Activated CD4-positive, alpha-beta memory T cell treated with anti-CD3 and anti-CD28 coated beads, Interleukin-2, amount 10 ng/mL, durations not matched to agents 7 days and 5 days (primary cell): ENCODE measurements around the gene OR2T27. TPM values are rescaled to one million over a fixed set of nuclear protein-coding genes. Genes with fewer than 3 reads are reported as not detected.
"Not testable (repeated sequence)": the region's sequence is repeated elsewhere in the genome, so short reads cannot be mapped to it uniquely, and the experiment has no call there.

ENCODE experiments used
- CTCF ChIA-PET: fragments of 350-600 bp; sonication (Branson Sonifier 250); formaldehyde crosslinking; loops from one replicate; lab custom pipeline; 2021; ENCODE audit warnings: antibody characterized with exemption, inconsistent platforms; lab: Charles Lee
- POLR2A ChIA-PET: fragments of 350-600 bp; sonication (Branson Sonifier 250); formaldehyde crosslinking; loops from one replicate; lab custom pipeline; 2021; ENCODE audit warnings: antibody characterized with exemption; lab: Charles Lee
- DNase-seq: peaks from one replicate; pipeline ENCODE4 v3.0.0-alpha.2; 2020
- H3K27ac Mint-ChIP-seq: one replicate; pipeline ENCODE4 v1.8.0; 2021; ENCODE audit warnings: mild to moderate bottlenecking, mixed read lengths
- H3K27me3 Mint-ChIP-seq: one replicate; pipeline ENCODE4 v1.8.0; 2021; ENCODE audit warnings: mixed read lengths
- H3K36me3 Mint-ChIP-seq: one replicate; pipeline ENCODE4 v1.8.0; 2021; ENCODE audit warnings: low read depth, mixed read lengths
- H3K4me1 Mint-ChIP-seq: one replicate; pipeline ENCODE4 v1.8.0; 2021; ENCODE audit warnings: mixed read lengths
- H3K4me3 Mint-ChIP-seq: one replicate; pipeline ENCODE4 v1.8.0; 2021; ENCODE audit warnings: mild to moderate bottlenecking, mixed read lengths
- H3K9me3 Mint-ChIP-seq: one replicate; pipeline ENCODE4 v1.8.0; 2021; ENCODE audit warnings: mixed read lengths
- total RNA-seq, 2 experiments: library from RNA; stranded (reverse); gene quantifications; one replicate each; pipeline ENCODE4 v1.2.3, GENCODE V29; 2021

Gene OR2T27
- total RNA-seq = not detected

- POLR2A ChIA-PET, DNase-seq, H3K4me1 Mint-ChIP-seq, H3K4me3 Mint-ChIP-seq, H3K27me3 Mint-ChIP-seq, H3K27ac Mint-ChIP-seq, H3K36me3 Mint-ChIP-seq, CTCF ChIA-PET, H3K9me3 Mint-ChIP-seq: not testable (repeated sequence)
Measured at GRCh38 chr1:248655354-248655753, at the start of gene OR2T27. OR2T27 (minus strand) TSS chr1:248655528; CDS start chr1:248650884, 4,644 bp downstream.

- no peaks in the 10 kb centered on the region for H3K36me3 Mint-ChIP-seq
- H3K9me3 Mint-ChIP-seq = no peaks in the 10 kb centered on the region
- CTCF ChIA-PET = interaction anchor here (2.1 kb wide), 1 partner anchor 102 kb away, joined by 4 read pairs; no protein-coding TSS in a partner anchor
- no peak overlapping the region for H3K4me3 Mint-ChIP-seq
- POLR2A ChIA-PET = no interaction called here
- no peak overlapping the region for H3K27ac Mint-ChIP-seq
- H3K27me3 Mint-ChIP-seq = peaks cover 7% of the 10 kb centered on the region
- H3K4me1 Mint-ChIP-seq = no peaks in the 10 kb centered on the region
- DNase-seq = no peak
Measured at GRCh38 chr1:248704606-248705005, 49.3 kb upstream of the OR2T27 start.

GRCh38 chr1:248703674-248704073, 48.3 kb upstream of the OR2T27 start:
- Mint-ChIP-seq H3K27ac (no peak overlapping the region), H3K9me3 (no peaks in the 10 kb centered on the region), H3K4me1 (no peaks in the 10 kb centered on the region), H3K4me3 (no peak overlapping the region), H3K36me3 (no peaks in the 10 kb centered on the region), H3K27me3 (peaks cover 7% of the 10 kb centered on the region)
- ChIA-PET CTCF (no interaction called here), POLR2A (no interaction called here)
- DNase-seq = no peak

GRCh38 chr1:248702714-248703113, 47.4 kb upstream of the OR2T27 start, which contains the start of gene OR14I1:
OR14I1 (minus strand) TSS chr1:248702766.
- Mint-ChIP-seq H3K4me1 (no peaks in the 10 kb centered on the region), H3K27ac (no peak within 1 kb of the TSS), H3K9me3 (no peaks in the 10 kb centered on the region), H3K36me3 (no peaks in the 10 kb centered on the region), H3K27me3 (peaks cover 2% of the 10 kb centered on the region), H3K4me3 (no peak within 1 kb of the TSS)
- CTCF ChIA-PET = no interaction called here
- DNase-seq = no peak
- POLR2A ChIA-PET = no interaction called here

- Mint-ChIP-seq H3K9me3 (no peaks in the 10 kb centered on the region), H3K4me1 (no peaks in the 10 kb centered on the region), H3K27ac (no peak overlapping the region), H3K4me3 (no peak overlapping the region), H3K36me3 (no peaks in the 10 kb centered on the region), H3K27me3 (peaks cover 6% of the 10 kb centered on the region)
- CTCF ChIA-PET = no interaction called here
- POLR2A ChIA-PET = no interaction called here
- no peak for DNase-seq
Measured at GRCh38 chr1:248699099-248699498, 43.8 kb upstream of the OR2T27 start.

GRCh38 chr1:248697907-248698306, 42.6 kb upstream of the OR2T27 start:
- ChIA-PET POLR2A (no interaction called here), CTCF (no interaction called here)
- Mint-ChIP-seq H3K9me3 (no peaks in the 10 kb centered on the region), H3K27me3 (peaks cover 6% of the 10 kb centered on the region), H3K36me3 (no peaks in the 10 kb centered on the region), H3K27ac (no peak overlapping the region), H3K4me3 (no peak overlapping the region), H3K4me1 (no peaks in the 10 kb centered on the region)
- DNase-seq = no peak

- Mint-ChIP-seq H3K4me1 (no peaks in the 10 kb centered on the region), H3K4me3 (no peak overlapping the region), H3K27me3 (peaks cover 6% of the 10 kb centered on the region), H3K9me3 (peaks cover 4% of the 10 kb centered on the region), H3K36me3 (peaks cover 4% of the 10 kb centered on the region), H3K27ac (no peak overlapping the region)
- DNase-seq = no peak
- POLR2A ChIA-PET = no interaction called here
- CTCF ChIA-PET = no interaction called here
Measured at GRCh38 chr1:248696774-248697173, 41.4 kb upstream of the OR2T27 start.

GRCh38 chr1:248696261-248696660, 40.9 kb upstream of the OR2T27 start:
- ChIA-PET CTCF (no interaction called here), POLR2A (no interaction called here)
- DNase-seq = no peak
- H3K4me3 Mint-ChIP-seq = no peak overlapping the region
- no peak overlapping the region for H3K27ac Mint-ChIP-seq
- peaks cover 6% of the 10 kb centered on the region for H3K27me3 Mint-ChIP-seq
- H3K36me3 Mint-ChIP-seq = peaks cover 4% of the 10 kb centered on the region
- H3K9me3 Mint-ChIP-seq = peaks cover 4% of the 10 kb centered on the region
- H3K4me1 Mint-ChIP-seq = no peaks in the 10 kb centered on the region

GRCh38 chr1:248695451-248696132, 40.3 kb upstream of the OR2T27 start:
- POLR2A ChIA-PET = no interaction called here
- Mint-ChIP-seq H3K9me3 (peaks cover 4% of the 10 kb centered on the region), H3K4me1 (no peaks in the 10 kb centered on the region), H3K4me3 (no peak overlapping the region), H3K27ac (no peak overlapping the region), H3K27me3 (peaks cover 6% of the 10 kb centered on the region), H3K36me3 (peaks cover 4% of the 10 kb centered on the region)
- CTCF ChIA-PET = no interaction called here
- no peak for DNase-seq

GRCh38 chr1:248691567-248692155, 36.3 kb upstream of the OR2T27 start:
- peaks cover under 1% of the 10 kb centered on the region for H3K27me3 Mint-ChIP-seq
- no peak for DNase-seq
- H3K4me3 Mint-ChIP-seq = no peak overlapping the region
- ChIA-PET CTCF (no interaction called here), POLR2A (no interaction called here)
- H3K9me3 Mint-ChIP-seq = peaks cover 11% of the 10 kb centered on the region
- H3K4me1 Mint-ChIP-seq = no peaks in the 10 kb centered on the region
- H3K36me3 Mint-ChIP-seq = peaks cover 4% of the 10 kb centered on the region
- H3K27ac Mint-ChIP-seq = no peak overlapping the region

- POLR2A ChIA-PET = no interaction called here
- H3K9me3 Mint-ChIP-seq = peaks cover 11% of the 10 kb centered on the region
- CTCF ChIA-PET = no interaction called here
Measured at GRCh38 chr1:248688527-248689298, 33.4 kb upstream of the OR2T27 start.

GRCh38 chr1:248686815-248687214, 31.5 kb upstream of the OR2T27 start:
- no peak for DNase-seq
- CTCF ChIA-PET = interaction anchor here (1.0 kb wide), 1 partner anchor 282 kb away, joined by 3 read pairs; no protein-coding TSS in a partner anchor

More at GRCh38 chr1:248688527-248689298, 33.4 kb upstream of the OR2T27 start:
- Mint-ChIP-seq H3K36me3 (peaks cover 4% of the 10 kb centered on the region), H3K27ac (no peak overlapping the region), H3K4me3 (no peak overlapping the region), H3K27me3 (no peaks in the 10 kb centered on the region), H3K4me1 (no peaks in the 10 kb centered on the region)
- no peak for DNase-seq

GRCh38 chr1:248681651-248682050, 26.3 kb upstream of the OR2T27 start:
- H3K4me3 Mint-ChIP-seq = no peak overlapping the region

More at GRCh38 chr1:248686815-248687214, 31.5 kb upstream of the OR2T27 start:
- Mint-ChIP-seq H3K4me3 (no peak overlapping the region), H3K4me1 (no peaks in the 10 kb centered on the region), H3K9me3 (peaks cover 8% of the 10 kb centered on the region), H3K36me3 (no peaks in the 10 kb centered on the region), H3K27me3 (no peaks in the 10 kb centered on the region), H3K27ac (no peak overlapping the region)
- POLR2A ChIA-PET = no interaction called here

More at GRCh38 chr1:248681651-248682050, 26.3 kb upstream of the OR2T27 start:
- no peaks in the 10 kb centered on the region for H3K4me1 Mint-ChIP-seq
- POLR2A ChIA-PET = no interaction called here
- H3K27ac Mint-ChIP-seq = no peak overlapping the region
- H3K9me3 Mint-ChIP-seq = no peaks in the 10 kb centered on the region
- DNase-seq = no peak
- no peaks in the 10 kb centered on the region for H3K36me3 Mint-ChIP-seq
- CTCF ChIA-PET = no interaction called here
- peaks cover 6% of the 10 kb centered on the region for H3K27me3 Mint-ChIP-seq
